Stimulated activated CD4-positive, alpha-beta T cell treated with anti-CD3 and anti-CD28 coated beads, Interleukin-12 subunit alpha, Interleukin-12 subunit beta, amount 100 ng/mL, for 48 hours (primary cell): ENCODE measurements around the gene NIN.

Source experiments
- DNase-seq, 3 donors: peaks; one replicate each; pipeline ENCODE4 v3.0.0-alpha.2; 2020; ENCODE audit warnings: low read depth in 2 of 3, low spot score in 1 of 3

Gene NIN

DNA sequence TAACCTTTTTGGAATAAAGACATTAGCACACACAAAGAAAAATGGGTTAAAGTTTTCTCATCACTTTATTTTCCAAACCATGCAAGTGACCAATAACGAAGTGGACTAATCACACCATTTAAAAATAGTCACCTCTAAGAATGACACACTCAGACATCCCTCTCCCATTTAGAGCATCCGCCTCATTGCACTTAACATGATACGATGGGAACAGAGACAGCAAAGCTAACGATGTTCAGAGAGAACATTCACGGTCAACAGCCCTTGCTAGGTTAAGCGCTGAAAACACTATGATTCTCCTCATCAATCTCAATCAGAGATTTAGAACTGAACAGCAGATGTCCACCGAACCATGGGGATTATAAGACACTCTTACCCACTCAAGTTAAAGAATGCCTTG is 35.8 kb downstream of the NIN start:
- DNase-seq, result no peak

DNA sequence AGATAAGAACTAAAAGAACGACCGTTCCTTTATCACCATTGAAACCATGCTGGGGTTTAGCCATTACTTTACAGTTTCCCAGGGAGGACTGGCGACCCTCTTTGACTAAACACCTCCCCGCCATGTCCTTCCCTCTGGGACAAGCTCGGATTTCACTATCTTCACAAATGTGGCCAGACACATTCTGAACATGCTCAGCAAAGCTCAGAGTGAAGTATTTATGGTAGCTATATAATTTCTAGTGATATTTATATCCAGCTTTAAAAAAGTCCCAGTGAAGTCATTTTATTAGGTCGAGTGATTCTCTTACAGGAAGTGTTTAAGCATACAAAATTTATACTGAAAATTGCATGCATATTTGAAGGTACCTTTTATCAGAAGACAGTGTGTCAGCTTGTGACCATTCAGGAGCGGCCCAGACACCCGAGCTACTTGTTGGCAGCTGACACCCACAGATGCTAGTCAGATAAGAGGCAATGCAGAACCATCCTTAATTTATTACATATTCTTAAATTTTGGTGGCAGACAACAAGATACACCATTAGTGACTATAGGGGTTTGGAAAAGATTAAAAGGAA is 36.8 kb downstream of the NIN start:
- DNase-seq, result no peak

DNA sequence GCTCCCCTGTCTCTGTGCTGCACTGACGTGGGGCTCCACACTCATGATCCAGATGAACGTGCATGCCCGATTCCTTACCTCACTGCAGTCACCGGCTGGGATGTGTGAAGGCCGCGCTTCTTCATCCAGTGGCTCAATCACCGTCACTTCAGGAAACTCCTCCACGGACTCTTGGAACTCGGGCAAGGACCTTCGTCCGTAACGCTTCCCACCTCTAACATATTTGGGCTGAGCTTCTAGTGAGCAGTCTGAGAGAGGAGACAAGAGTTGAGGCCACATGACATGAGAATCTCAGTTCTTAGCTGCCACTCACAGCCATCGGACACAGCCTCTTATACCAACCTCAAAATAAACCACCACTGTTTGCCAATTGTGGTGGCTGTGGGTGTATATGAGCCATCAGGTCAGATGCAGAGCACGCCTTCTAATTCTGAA is 38.3 kb downstream of the NIN start:
- DNase-seq, result no peak

DNA sequence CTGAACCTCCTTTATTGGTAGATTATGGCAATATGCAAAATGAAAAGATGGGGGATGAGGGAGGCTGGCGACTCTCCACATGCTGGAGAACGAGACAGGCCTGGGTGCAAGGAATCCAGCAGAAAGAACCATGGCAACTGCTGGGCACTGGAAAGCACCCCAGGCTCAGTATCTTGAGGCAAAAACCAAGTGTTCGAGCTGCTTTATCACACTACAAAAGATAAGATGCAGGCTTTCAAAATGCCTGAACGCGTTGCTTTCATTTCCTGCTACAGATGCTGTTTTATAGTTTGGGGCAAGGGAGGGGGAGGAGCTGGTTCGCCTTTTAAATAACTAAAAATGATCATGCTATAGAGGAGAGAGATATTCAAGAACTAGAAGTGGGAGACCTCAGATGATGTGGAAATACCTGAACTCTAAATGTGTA is 38.9 kb downstream of the NIN start:
- no peak for DNase-seq

DNA sequence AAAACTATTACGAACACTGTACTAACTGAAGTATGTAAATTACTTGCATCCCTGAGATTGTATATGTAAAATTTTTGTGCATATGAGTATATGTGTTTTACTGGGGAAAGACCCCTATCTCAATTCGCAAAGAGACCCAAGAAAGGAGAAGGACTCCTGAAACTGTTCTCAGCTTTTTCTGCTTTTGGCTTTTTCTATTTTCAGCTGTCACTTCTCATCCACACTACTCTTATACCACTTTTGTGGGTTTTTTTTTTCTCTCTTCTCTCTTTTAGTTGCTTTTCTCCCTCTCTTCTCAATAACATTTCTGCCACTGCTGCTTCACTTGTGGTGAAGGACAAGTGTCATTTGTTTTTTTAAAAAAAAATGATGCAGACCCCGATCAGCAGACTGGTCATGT is 39.8 kb downstream of the NIN start:
- DNase-seq, result no peak

DNA sequence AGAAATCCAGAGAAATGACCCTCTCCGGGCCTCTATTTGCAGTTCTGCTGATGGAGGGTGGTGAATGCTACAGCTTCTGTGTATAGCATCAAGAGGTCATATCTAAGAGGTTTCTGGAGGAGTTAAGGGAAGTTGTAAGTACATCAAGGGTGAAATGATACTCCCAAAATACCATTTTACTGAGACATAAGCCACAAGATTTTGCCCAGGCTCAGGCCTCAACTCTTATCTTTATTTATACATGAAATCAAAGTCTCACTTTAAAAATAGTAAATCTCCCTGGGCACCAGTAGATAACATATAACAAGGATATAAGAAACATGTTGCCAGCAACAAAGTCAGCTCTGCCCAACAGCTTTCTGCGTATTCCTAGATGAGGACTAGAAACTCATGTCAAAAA is 40.4 kb downstream of the NIN start:
- DNase-seq, result no peak

DNA sequence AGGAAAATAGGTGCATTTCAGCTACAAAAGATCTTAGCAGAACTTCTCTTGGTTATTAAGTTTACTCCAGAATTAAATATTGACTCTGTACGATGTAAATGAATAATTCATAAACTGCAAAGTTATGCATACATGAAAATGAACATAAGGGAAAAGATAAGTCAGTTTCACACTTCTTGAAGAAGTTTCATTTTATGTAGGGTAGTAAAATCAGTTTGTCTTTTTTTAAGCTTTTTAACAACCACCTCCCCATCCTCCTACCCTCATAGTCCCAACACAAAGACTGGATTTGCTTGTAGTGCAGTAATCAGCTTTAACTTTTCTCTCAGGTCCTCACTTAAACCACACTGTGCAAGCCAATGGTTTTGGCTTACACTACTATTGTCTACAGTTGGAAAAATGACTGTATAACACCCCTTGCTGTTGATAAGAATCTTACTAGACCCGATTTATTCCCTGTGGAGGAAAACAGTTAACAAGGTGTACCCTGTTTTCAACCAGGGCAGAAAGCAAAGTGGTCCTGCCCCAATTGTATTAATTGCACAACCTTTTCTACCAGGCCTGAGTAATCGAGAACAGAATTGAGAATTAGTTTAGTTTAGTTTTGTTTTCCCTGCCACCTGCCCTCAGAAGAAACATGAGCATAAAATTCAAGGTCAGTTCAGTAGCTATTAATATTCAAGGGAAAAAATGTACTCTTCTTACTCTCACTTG is 44.1 kb downstream of the NIN start:
- no peak for DNase-seq

DNA sequence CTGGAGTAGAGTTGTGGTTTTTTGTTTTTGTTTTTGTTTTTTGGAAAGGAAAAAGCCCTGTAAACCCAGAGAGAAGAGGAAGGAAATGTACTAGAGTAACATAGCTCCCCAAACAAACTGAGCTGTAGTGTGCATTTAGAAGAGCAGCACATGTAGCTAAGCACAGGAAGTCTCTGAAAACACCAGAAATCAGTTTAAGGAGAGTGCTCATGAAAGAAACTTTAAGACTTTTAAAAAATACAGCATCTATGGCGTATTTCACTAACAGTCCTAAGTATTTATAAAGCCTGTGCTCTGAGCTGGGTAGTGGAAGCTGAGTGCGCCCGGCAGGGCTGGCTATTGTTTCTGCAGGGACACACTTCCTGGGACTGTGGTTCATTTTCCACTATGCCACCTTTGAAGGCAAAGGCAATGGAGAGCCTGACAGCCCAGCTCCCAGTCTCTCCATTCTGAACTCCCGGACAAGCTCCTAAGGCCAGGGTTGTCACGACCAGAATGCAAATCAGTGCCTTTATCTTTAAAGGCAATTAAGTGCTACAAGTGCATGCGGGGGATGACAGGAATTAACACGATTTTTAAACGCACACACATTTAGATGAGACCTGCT is 45.4 kb downstream of the NIN start:
- no peak for DNase-seq

DNA sequence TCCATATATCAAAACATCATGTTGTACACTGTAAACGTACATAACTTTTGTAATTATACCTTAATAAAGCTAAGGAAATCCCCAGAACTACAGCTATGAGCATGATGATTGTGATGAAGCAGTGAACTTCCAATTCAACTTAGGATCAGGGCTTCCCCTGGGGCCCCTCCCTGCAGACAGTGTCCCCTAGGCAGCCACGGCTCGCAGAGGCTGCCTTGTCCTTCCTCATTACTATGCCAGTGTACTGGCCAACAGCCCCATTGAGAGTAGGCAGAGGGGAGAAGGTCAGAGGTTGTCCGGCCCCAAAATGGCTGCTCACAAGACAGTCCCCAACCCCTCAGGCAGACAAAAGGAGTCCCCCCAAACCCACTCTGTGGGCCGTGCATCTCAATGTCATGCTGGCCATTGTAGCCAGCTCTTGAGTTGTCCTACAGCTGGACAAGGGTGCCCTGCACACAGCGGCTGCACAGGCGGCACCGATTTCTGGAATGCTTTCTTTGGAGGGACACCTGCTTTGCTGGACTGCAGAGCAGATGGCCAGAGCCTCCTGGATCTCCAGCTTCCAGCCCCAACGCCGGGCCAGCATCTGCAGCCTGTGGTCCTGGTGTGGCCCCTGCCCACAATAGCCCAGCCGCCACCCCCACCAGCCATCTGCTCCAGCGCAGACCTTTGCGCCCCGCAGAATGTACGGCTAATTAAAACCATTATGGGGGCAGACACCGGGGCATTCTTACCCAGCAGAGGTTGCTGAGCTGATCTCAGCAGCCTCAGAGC is 46.1 kb downstream of the NIN start:
- no peak for DNase-seq

DNA sequence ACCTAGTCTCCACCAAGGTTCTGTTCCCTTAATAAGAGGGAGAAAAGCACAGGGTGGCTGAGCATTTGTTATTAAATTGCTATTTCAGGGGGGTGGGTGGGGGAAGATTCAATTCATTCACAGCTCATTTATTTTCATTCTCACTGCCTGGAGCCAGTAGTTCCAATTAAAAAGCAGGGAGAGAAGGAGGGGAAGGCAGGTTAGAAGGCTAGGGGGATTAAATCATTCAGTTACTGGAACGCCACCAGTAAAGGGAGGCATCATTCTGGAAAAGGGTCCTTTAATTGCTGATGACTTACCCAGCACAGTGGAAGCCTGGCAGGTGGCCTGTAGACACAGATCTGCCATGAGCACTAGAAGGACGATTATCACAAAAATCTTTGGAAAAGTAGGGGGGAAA is 47.4 kb downstream of the NIN start:
- DNase-seq, result no peak

DNA sequence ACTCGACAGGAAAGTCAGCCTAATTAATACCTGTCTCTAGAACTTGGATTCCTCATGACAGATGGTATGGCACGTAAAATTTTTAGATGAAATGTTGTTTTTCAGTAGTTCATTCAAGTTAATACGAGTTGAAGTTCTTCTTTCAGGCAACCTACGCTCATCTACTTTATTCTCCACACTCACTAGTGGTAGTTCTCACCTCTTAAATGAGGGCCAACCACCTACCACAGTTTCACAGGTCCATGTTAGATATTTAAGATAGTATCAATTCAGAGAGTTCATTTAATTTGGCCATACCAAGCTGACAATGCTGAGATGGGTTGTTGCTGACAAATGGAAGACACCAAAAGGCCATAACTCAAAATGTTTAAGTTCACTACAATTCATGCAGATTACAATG is 50.6 kb downstream of the NIN start:
- no peak for DNase-seq

DNA sequence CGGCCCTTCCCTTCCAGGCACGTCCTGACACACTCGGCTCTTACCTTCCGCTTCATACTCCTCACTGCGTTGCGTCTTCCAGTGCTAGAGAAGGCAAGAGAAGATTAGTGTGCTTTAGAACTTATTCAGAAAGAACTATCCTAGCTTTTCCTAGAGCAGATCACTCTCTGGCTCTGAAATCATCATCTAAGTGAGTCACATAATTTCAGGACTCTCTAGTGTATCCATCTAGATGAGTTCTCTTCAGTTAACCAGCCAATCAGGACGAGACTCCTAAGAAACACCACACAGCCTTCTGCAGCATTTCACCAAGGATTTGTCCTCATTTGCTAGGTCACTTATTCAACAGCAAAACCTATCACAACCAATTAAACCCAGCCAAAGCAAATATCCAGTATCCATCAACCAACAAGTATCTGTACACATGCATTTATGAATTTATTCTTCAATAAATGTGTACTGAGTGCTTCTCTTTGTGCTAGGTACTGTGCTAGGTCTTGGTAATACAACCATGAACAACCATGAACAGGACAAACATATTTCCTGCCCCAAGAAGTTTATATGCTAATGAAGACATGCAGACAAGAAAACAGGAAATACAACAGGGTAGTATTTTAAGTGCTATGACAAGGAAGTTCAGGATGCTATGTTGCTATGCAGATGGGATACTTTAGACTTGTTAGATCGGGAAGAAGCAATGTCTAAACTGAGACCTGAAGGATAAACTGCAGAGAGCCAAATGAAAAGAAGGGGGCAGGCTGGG is 52.1 kb downstream of the NIN start:
- no peak for DNase-seq

DNA sequence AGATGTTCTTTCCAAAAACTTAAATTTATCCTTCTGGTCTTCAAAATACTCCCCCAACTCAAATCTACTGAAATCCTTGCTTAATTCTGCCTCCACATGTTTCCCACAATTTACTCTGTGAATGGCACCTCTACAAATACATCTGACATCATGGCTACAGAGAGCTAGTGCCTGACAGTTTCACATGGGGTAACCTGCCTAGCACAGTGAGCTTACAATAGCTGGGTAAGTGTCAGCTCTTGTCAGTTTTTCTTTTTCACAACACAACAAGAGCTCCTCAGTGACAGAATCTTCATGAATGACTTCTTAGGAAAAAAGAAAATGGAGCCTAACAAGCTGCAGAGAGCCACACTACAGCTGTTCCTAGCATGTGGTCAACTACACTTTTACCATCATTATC is 54.4 kb downstream of the NIN start:
- DNase-seq, result no peak

DNA sequence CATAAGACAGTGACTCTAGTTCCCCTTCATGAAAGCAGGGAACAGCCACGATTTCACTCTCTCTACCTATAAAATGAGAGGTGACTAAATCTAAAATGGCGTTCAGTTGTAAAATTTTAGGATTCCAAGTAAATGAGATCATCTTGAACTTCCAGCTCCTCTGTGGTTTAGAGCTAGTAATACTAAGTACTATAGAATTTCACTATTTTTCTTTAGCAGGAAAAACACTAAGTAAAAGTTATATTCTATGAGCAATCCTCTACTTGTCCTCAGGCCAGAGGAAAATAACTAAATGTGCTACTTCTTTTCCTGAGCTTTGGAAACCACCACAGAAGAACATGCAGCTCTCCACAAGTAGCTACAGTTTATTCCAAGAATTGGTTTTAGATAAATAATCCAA is 55.6 kb downstream of the NIN start:
- DNase-seq, result no peak

DNA sequence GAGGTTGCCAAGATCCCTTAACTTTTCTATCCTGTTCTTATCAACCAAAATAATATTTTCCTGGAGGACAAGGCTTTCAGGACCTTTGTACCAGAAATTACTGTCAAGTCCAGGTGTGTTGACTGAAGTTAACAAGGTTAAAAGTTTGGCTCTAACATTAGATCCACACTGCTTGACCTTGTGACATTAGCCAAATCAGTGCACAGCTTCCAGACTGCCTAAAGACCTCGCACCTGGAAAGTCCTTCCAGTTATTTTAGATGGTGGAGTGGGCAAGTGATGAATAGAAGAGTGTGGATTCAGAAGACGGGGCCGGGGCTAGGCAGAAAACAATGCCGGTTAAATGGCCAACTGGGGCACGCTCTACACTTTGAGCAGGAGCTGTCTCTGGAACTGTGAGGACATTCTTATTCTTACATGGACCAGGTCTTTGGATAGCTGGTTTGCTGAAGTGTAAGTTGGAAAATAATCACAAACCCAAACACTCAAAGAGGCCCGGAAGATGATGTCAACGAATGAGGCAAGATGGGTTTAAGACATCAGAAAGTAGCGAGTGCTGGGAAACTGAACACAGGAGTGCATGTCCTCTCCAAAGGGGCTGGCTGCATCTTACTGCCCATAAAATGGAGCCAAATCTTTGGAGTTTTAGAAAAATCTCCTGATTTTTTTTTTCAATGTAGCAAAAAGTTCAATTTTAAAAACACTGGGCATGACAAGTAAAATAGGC is 56.3 kb downstream of the NIN start:
- DNase-seq, result no peak

DNA sequence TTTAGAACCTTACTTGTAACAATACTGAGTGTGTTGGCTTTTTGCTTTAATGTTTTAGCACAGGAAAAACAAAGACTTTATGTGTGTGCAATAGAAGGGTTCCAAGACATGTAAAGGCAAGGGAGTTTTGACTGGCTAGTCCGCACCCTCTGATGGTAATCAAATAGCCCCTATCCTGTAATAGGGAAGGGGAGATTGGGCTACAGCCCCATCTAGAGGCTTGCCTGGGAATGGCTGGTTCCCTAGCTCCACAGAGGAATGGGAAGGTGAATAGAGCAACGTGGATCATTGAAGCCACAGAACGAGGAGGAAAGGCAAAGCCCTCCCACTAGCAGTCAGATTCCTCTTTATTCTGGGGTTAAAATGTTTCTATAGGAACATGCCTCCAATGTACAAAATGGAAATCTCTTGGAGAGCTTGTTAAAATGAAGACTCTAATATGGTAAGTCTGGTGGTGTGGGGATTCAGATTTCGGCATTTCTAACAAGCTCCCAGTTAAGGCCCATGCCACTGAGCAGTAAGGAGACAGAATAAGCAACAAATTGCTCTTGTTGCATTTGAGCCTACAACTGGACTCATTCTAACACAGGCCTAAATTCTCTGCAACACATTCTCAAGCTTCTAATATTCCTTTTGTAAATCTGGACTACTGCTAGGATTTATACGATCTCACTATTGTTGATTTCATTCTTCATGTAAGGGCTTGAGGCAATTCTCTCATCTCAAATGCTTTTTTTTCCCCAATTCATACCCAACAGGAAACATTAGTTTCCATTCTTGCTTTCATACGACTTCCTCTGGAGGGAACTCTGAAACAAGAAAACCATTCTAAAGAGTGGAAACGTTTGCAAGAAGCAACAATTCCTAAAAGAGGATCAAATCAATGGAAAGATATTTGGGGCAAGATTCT is 57.1 kb downstream of the NIN start:
- DNase-seq, result no peak

DNA sequence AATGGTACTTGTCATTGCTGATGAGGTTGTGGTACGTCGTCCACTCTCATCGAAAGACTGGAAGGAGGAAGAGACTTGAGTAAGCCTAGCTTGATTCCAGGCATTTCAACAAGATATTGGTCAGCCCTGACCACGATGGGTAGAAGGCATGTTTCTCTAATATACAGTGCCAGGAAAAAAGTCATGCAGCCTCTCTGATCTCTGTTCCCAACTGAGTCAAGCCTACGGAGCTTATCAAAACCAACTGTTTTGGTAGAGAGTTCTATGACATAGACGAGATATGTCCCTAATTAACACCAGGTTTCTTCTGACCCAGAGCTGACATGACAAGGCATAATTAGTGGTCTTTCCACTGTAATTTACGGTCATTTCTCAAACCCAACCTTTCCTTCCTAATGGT is 58.5 kb downstream of the NIN start:
- no peak for DNase-seq

DNA sequence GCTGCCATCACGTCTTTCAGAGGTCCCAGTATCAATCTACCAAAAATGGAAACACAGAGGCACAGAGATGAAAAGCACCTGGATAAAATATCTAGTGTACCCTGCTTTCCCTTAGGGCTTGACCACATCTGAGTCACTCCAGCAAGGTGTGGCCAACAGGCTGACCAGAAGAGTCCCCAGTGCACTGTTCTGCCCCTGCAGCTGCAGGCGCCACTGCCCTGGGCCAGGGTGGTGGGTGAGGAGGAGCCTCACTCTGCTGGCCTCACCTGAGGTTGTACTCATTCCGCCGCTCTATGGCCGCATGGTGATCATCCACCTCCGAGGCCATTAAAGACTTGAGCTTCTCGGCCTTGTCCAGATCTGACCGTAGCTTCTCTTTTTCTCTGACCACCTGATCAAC is 60.4 kb downstream of the NIN start:
- no peak for DNase-seq

DNA sequence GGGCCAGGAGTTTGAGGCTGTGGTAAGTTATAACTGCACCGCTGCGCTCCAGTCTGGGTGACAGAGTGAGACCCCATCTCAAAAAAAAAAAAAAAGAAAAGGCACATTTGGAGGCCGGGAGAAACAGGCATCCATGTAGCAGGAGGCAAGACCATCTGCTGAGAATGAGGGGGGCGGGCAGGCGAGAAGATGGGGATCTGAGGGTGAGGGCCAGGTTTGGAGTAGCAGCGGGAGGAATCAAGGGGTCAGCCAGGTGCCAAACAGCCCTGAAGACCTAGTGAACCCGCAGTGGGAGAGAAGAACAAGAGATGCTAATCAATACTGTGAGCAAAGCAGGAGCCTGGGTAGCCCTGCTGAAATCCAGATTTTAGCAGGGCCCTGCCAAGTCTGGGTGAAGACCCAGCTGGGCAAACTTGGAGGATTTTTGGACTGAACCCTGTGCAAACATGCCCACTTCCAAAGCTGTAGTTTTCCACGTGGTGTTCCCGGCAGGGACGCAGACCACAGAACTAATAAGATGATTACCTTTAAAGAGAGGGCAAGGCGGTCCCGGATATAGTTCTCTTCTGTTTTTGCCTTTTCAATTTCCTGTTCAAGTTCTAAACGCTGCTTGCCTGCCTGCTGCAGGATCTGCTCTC is 61.0 kb downstream of the NIN start:
- no peak for DNase-seq
